ENCODE results near the gene MCM8.

MCM8 gene

GRCh38 chr20:5928836-5929715, 21.4 kb upstream of the MCM8 start:
- in situ Hi-C loops (cut with MboI; ENCODE audit: low sequenced_read_pairs, unreplicated experiment): no loop called here
- DNase-seq (ENCODE audit: low spot score): no peak
- TF ChIP-seq, protein P1, sequence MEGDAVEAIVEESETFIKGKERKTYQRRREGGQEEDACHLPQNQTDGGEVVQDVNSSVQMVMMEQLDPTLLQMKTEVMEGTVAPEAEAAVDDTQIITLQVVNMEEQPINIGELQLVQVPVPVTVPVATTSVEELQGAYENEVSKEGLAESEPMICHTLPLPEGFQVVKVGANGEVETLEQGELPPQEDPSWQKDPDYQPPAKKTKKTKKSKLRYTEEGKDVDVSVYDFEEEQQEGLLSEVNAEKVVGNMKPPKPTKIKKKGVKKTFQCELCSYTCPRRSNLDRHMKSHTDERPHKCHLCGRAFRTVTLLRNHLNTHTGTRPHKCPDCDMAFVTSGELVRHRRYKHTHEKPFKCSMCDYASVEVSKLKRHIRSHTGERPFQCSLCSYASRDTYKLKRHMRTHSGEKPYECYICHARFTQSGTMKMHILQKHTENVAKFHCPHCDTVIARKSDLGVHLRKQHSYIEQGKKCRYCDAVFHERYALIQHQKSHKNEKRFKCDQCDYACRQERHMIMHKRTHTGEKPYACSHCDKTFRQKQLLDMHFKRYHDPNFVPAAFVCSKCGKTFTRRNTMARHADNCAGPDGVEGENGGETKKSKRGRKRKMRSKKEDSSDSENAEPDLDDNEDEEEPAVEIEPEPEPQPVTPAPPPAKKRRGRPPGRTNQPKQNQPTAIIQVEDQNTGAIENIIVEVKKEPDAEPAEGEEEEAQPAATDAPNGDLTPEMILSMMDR (IDR thresholded peaks at IDR 0.05; ENCODE audit: borderline replicate concordance, control extremely low read depth, extremely low read depth, insufficient read depth, missing control alignments): no peak

- in situ Hi-C loops (cut with MboI; ENCODE audit: low sequenced_read_pairs, unreplicated experiment): loop anchor here (10.0 kb wide), 1 partner anchor 407 kb away; no protein-coding TSS in a partner anchor
- TF ChIP-seq, protein P1 (IDR thresholded peaks at IDR 0.05; ENCODE audit: borderline replicate concordance, control extremely low read depth, extremely low read depth, insufficient read depth, missing control alignments): no peak
Observed at GRCh38 chr20:5931411-5931810, 19.0 kb upstream of the MCM8 start.

DNA sequence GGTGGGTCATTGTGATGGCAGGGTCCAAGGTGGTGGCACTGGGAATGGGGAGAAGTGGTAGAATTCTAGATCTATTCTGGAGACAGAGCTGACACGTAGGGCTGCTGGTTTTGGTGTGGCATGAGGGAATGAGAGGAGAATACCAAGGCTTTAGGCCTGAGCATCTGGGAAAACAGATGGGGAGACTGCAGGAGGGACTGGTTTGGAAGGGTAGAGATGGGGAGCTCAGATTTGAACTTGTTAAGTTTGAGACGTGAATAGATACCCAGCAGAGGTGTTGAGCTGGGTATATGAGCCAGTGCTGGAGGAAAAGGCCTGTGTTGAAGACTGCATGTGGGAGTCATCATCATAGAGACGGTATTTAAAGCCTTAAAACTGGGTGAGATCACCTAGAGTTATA, 17.7 kb upstream of the MCM8 start:
- no peak for DNase-seq (ENCODE audit: low spot score)
- TF ChIP-seq, protein P1 (IDR thresholded peaks at IDR 0.05; ENCODE audit: borderline replicate concordance, control extremely low read depth, extremely low read depth, insufficient read depth, missing control alignments): no peak
- in situ Hi-C loops (cut with MboI; ENCODE audit: low sequenced_read_pairs, unreplicated experiment): loop anchor here (10.0 kb wide), 1 partner anchor 408 kb away; no protein-coding TSS in a partner anchor

More at GRCh38 chr20:5931411-5931810, 19.0 kb upstream of the MCM8 start:
- DNase-seq (ENCODE audit: low spot score): no peak

DNA sequence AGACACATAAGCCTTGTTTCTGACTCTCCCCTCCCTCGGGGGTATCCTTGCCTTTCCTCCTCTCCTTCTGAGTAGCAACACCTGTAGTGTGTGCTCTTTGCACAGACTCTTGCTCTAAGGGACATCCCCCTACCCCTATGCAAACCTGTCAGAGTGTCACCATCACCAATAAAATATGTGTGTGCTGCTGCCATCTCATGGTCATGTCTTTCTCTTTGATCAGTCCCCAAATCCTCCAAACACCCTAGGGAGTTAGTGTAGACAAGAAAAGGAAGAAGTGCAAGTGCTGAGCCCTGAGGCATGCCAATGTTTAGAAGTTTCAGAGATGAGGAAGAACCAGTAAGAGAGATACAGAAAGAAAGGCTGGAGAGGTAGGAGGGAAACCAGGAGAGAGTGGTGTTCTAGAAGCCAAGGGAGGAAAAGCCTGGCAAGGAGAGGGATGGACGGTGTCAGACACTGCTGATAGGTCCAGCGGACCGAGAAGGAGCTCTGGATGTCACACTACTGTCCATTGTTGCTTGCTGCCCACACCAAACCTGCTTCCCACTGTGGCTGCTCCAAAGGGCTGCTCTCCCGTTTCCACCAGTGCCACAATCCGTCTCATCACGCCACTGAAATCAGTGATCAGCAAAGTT, 16.5 kb upstream of the MCM8 start:
- in situ Hi-C loops (cut with MboI; ENCODE audit: low sequenced_read_pairs, unreplicated experiment): loop anchor here (10.0 kb wide), 1 partner anchor 409 kb away; no protein-coding TSS in a partner anchor
- TF ChIP-seq, protein P1 (IDR thresholded peaks at IDR 0.05; ENCODE audit: borderline replicate concordance, control extremely low read depth, extremely low read depth, insufficient read depth, missing control alignments): peak; percentile 41
- peak; percentile 63 for DNase-seq (ENCODE audit: low spot score)

DNA sequence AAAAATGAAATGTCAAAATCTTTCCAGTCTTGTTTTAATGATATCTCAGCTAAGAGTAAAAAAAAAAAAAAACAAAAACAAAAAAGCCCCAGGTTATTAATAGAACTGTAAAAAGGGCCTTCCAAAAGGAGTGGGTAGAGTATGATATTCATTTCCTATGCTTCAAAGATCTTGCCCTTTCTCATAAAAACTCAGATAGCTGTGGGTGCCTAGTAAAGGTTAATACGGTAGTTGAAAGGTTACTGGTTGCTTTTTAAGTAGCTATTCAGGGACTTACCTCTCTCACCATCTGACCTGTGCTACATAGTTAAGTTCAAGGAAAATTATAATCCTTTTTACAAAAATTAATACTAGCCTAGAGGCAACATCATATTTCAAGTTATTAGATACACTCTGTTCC, 15.1 kb upstream of the MCM8 start:
- TF ChIP-seq, protein P1 (IDR thresholded peaks at IDR 0.05; ENCODE audit: borderline replicate concordance, control extremely low read depth, extremely low read depth, insufficient read depth, missing control alignments): no peak
- DNase-seq (ENCODE audit: low spot score): no peak
- in situ Hi-C loops (cut with MboI; ENCODE audit: low sequenced_read_pairs, unreplicated experiment): loop anchor here (10.0 kb wide), 1 partner anchor 411 kb away; no protein-coding TSS in a partner anchor

DNA sequence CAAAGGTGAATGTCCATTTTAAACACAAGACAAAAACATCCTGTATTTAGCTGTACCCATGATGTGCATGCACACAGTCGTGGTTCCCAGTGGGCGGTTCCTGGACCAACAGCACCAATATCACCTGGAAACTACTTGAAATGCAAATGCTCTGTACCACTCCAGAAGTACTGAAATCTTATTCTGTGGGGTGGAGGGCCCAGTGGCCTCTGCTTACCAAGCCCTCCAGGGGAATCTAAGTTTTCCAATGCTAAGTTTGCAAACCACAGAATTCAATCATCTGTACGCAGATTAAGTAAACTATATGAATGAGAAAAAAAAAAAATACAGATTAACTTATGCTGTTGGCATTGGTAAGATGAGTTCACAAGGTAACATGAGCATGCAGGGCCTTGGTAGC, 14.2 kb upstream of the MCM8 start:
- TF ChIP-seq, protein P1 (IDR thresholded peaks at IDR 0.05; ENCODE audit: borderline replicate concordance, control extremely low read depth, extremely low read depth, insufficient read depth, missing control alignments): no peak
- in situ Hi-C loops (cut with MboI; ENCODE audit: low sequenced_read_pairs, unreplicated experiment): loop anchor here (10.0 kb wide), 1 partner anchor 411 kb away; no protein-coding TSS in a partner anchor

More for the DNA sequence above, 14.2 kb upstream of the MCM8 start:
- DNase-seq (ENCODE audit: low spot score): no peak

Data from GM13976 (cell line).